HCT116 (cell line): ENCODE results near the gene CHRNB2. TPM values are rescaled to one million over a fixed set of nuclear protein-coding genes. Genes with fewer than 3 reads are reported as not detected.

Experiments used
- ATAC-seq: fragments of 200-7000 bp; cut with Tn5 transposase; 2 replicates; pipeline ENCODE4 v1.9.1; 2020; ENCODE audit warnings: mild to moderate bottlenecking, moderate library complexity
- BruUV-seq: library from RNA; stranded (reverse); fragments of 400-500 nt; replicated peaks from 2 replicates; lab custom pipeline; 2021; lab: Mats Ljungman, UMichigan
- CTCF ChIA-PET: fragments of 300-600 bp; sonication (Branson Sonifier 250); formaldehyde crosslinking; loops from one replicate; lab custom pipeline; 2021; ENCODE audit warnings: antibody characterized with exemption; lab: Charles Lee
- POLR2A ChIA-PET: fragments of 300-600, 350-600 bp; sonication (Branson Sonifier 250); formaldehyde crosslinking; loops from one replicate; lab custom pipeline; 2021; ENCODE audit warnings: antibody characterized with exemption; lab: Charles Lee
- RAD21 ChIA-PET, 2 experiments: fragments of 300-600 bp; sonication (Branson Sonifier 250); formaldehyde crosslinking; loops; one replicate each; lab custom pipeline; 2023; ENCODE audit warnings: low total read pairs in 2 of 2; ENCODE audit not compliant: uncharacterized antibody in 2 of 2, unreplicated experiment in 2 of 2, low non-redundant PET in 1 of 2; lab: Charles Lee
- DNase-seq: peaks from one replicate; pipeline ENCODE4 v3.0.0-alpha.2; 2010; ENCODE audit warnings: low read depth, low spot score
- H2AFZ ChIP-seq: fragments of 200-600 bp; shearing (Covaris generic), sonication (generic); 2 replicates; pipeline ENCODE4 v1.6.1; 2017; ENCODE audit warnings: low read depth, mixed run types, mixed read lengths, antibody characterized with exemption, low read length; ENCODE audit not compliant: poor library complexity, severe bottlenecking
- H3K27ac ChIP-seq: 2 replicates; pipeline ENCODE4 v1.5.1; 2012; ENCODE audit warnings: low read depth, low read length
- H3K27me3 ChIP-seq: fragments of 200-600 bp; sonication (generic); 2 replicates; pipeline ENCODE4 v1.6.1; 2016; ENCODE audit warnings: mixed run types, low read length, mixed read lengths; ENCODE audit not compliant: insufficient read depth
- H3K36me3 ChIP-seq, 2 experiments: fragments of 200-500 bp in 1 of 2; fragments of 200-600 bp in 1 of 2; sonication (Bioruptor generic) in 1 of 2; sonication (generic) in 1 of 2; 2 replicates each; pipeline versions ENCODE4 v1.5.1 to v1.6.1; 2014 to 2016; ENCODE audit warnings: low read length in 2 of 2, inconsistent platforms in 1 of 2, mixed read lengths in 1 of 2, mixed run types in 1 of 2; ENCODE audit not compliant: insufficient read depth in 2 of 2, control insufficient read depth in 1 of 2
- H3K4me1 ChIP-seq, 2 experiments: fragments of 200-600 bp in 1 of 2; sonication (generic) in 1 of 2; 2 replicates each; pipeline versions ENCODE4 v1.5.1 to v1.6.1; 2012 to 2017; ENCODE audit warnings: low read length in 2 of 2, inconsistent platforms in 1 of 2, mild to moderate bottlenecking in 1 of 2, mixed read lengths in 1 of 2, mixed run types in 1 of 2, moderate library complexity in 1 of 2; ENCODE audit not compliant: insufficient read depth in 2 of 2, control insufficient read depth in 1 of 2
- H3K4me2 ChIP-seq: fragments of 200-600 bp; sonication (generic); 2 replicates; pipeline ENCODE4 v1.6.1; 2017; ENCODE audit warnings: mixed run types, low read length, mixed read lengths
- H3K4me3 ChIP-seq, 2 experiments: fragments of 200-600 bp in 1 of 2; sonication (generic) in 1 of 2; replicated peaks in 1 of 2; 2 replicates each; pipeline ENCODE4 v1.5.1; 2011 to 2016; ENCODE audit warnings: low read length in 2 of 2, control low read depth in 1 of 2, low read depth in 1 of 2, mild to moderate bottlenecking in 1 of 2, mixed read lengths in 1 of 2, mixed run types in 1 of 2
- H3K79me2 ChIP-seq: fragments of 200-600 bp; sonication (generic); 2 replicates; pipeline ENCODE4 v1.6.1; 2017; ENCODE audit warnings: mild to moderate bottlenecking, mixed run types, low read length, moderate library complexity, mixed read lengths; ENCODE audit not compliant: insufficient read depth
- H3K9ac ChIP-seq: fragments of 200-600 bp; sonication (generic); 2 replicates; pipeline ENCODE4 v1.6.1; 2016; ENCODE audit warnings: low read length, mixed read lengths
- H3K9me2 ChIP-seq: fragments of 200-600 bp; sonication (generic), shearing (Covaris generic); 2 replicates; pipeline ENCODE4 v1.6.1; 2017; ENCODE audit warnings: mixed run types, mild to moderate bottlenecking, moderate library complexity; ENCODE audit not compliant: insufficient read depth
- H3K9me3 ChIP-seq, 2 experiments: fragments of 200-500 bp in 1 of 2; fragments of 200-600 bp in 1 of 2; sonication (Bioruptor generic) in 1 of 2; sonication (generic) in 1 of 2; 2 replicates each; pipeline ENCODE4 v1.6.1; 2014 to 2017; ENCODE audit warnings: low read length in 2 of 2, mixed read lengths in 2 of 2, inconsistent platforms in 1 of 2, low read depth in 1 of 2, mild to moderate bottlenecking in 1 of 2, mixed run types in 1 of 2, moderate library complexity in 1 of 2; ENCODE audit not compliant: control insufficient read depth in 1 of 2, insufficient read depth in 1 of 2
- H4K20me1 ChIP-seq: fragments of 200-600 bp; sonication (generic), shearing (Covaris generic); 2 replicates; pipeline ENCODE4 v1.6.1; 2017; ENCODE audit warnings: mixed run types, mild to moderate bottlenecking, moderate library complexity; ENCODE audit not compliant: insufficient read depth
- CBX3 ChIP-seq: IDR thresholded peaks from 2 replicates; pipeline ENCODE4 v1.6.1; 2012; ENCODE audit warnings: low read depth
- CEBPB ChIP-seq: IDR thresholded peaks from 2 replicates; pipeline ENCODE4 v1.6.1; 2012; ENCODE audit warnings: low read depth
- EGR1 ChIP-seq: IDR thresholded peaks from 2 replicates; pipeline ENCODE4 v1.6.1; 2012; ENCODE audit warnings: low read depth
- ELF1 ChIP-seq: IDR thresholded peaks from 2 replicates; pipeline ENCODE4 v1.6.1; 2012; ENCODE audit warnings: low read depth, borderline replicate concordance
- EZH2phosphoT487 ChIP-seq: fragments of 200-600 bp; IDR thresholded peaks from 2 replicates; pipeline ENCODE4 v1.6.1; 2018; ENCODE audit warnings: antibody characterized with exemption, borderline replicate concordance
- FOSL1 ChIP-seq: IDR thresholded peaks from 2 replicates; pipeline ENCODE4 v1.6.1; 2012; ENCODE audit warnings: low read depth
- REST ChIP-seq: IDR thresholded peaks from 2 replicates; pipeline ENCODE4 v1.6.1; 2012; ENCODE audit warnings: low read depth
- SIN3A ChIP-seq: IDR thresholded peaks from 2 replicates; pipeline ENCODE4 v1.6.1; 2012; ENCODE audit warnings: low read depth
- SP1 ChIP-seq: IDR thresholded peaks from 2 replicates; pipeline ENCODE4 v1.6.1; 2012; ENCODE audit warnings: low read depth
- TCF7L2 ChIP-seq: IDR thresholded peaks from 2 replicates; pipeline ENCODE4 v1.7.0; 2011; ENCODE audit warnings: borderline replicate concordance, inconsistent platforms; ENCODE audit not compliant: insufficient read depth, insufficient read length; ENCODE audit errors: extremely low read depth
- YY1 ChIP-seq: IDR thresholded peaks from 2 replicates; pipeline ENCODE4 v1.6.1; 2011; ENCODE audit warnings: low read length, low read depth, moderate library complexity, mild to moderate bottlenecking; ENCODE audit not compliant: insufficient replicate concordance; ENCODE audit errors: extremely low read depth
- ZFX ChIP-seq: fragments of 450-650 bp; IDR thresholded peaks from 2 replicates; pipeline ENCODE4 v1.6.1; 2017
- ZNF274 ChIP-seq: fragments of 200-500 bp; sonication (Bioruptor generic); IDR thresholded peaks from 2 replicates; pipeline ENCODE4 v1.6.1; 2014; ENCODE audit warnings: mild to moderate bottlenecking, low read depth, low read length, inconsistent platforms
- intact Hi-C: fragments of 100-400 bp; cut with micrococcal nuclease; formaldehyde crosslinking; loops from 2 replicates; pipeline ENCODE4 v1.10.0; 2022
- total RNA-seq: library from RNA; stranded (reverse); gene quantifications from one replicate; pipeline ENCODE4 v1.2.1, GENCODE V29; 2021; ENCODE audit not compliant: unreplicated experiment
- TF ChIP-seq, protein P1 (sequence below): IDR thresholded peaks from 2 replicates; pipeline ENCODE4 v1.6.1; 2012

CHRNB2 gene
- total RNA-seq, 1 experiment from 2014 or later, result not detected

DNA sequence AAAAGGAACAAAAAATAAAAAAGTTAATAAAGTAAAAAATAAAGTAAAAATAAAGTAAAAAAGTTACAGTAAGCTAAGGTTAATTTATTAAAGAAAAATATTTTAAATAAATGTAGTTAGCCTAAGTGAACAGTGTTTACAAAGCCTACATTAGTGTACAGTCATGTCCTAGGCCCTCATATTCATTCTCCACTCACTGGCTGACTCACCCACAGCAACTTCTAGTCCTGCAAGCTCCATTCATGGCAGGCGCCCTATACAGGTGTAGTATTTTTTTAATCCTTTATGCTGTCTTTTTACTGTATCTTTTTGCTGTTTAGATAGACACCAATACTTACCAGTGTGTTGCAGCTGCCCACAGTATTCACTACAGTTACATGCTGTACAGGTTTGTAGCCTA is 28.0 kb downstream of the CHRNB2 start:
- H2AFZ ChIP-seq, result no peak overlapping the region
- H3K9ac ChIP-seq, result no peak overlapping the region
- POLR2A ChIA-PET, result interaction anchor here (1.1 kb wide), 1 partner anchor 10 kb away, joined by 4 read pairs; no protein-coding TSS in a partner anchor
- no peak for TF ChIP-seq SIN3A
- no peak for TF ChIP-seq CBX3
- TF ChIP-seq SP1, result no peak
- no peak for TF ChIP-seq CEBPB
- no peak for TF ChIP-seq ZNF274
- TF ChIP-seq EZH2phosphoT487, result no peak
- TF ChIP-seq TCF7L2, result no peak
- no peak for TF ChIP-seq ELF1
- TF ChIP-seq YY1, result no peak
- TF ChIP-seq EGR1, result no peak
- H3K4me2 ChIP-seq, result no peak overlapping the region
- H3K4me3 ChIP-seq, result no peak overlapping the region
- no peak overlapping the region for H3K27ac ChIP-seq
- RAD21 ChIA-PET, result no interaction called here
- H3K4me1 ChIP-seq, result no peaks in the 10 kb centered on the region
- peaks cover 4% of the 10 kb centered on the region; the same call in 1 of the 2 replicates for H4K20me1 ChIP-seq
- ATAC-seq, result no peak
- CTCF ChIA-PET, result interaction anchor here (1.2 kb wide), 1 partner anchor 36 kb away, joined by 4 read pairs; no protein-coding TSS in a partner anchor
- intact Hi-C loops, result no loop called here
- no peaks in the 10 kb centered on the region for H3K27me3 ChIP-seq
- no peak for DNase-seq
- H3K36me3 ChIP-seq, result peaks cover 55 to 69% of the 10 kb centered on the region in 2 experiments; a peak in 3 of 4 replicates
- no peaks in the 10 kb centered on the region for H3K9me3 ChIP-seq
- no peaks in the 10 kb centered on the region for H3K9me2 ChIP-seq
- peaks cover 26% of the 10 kb centered on the region for H3K79me2 ChIP-seq
- BruUV-seq, result no TSS peak

DNA sequence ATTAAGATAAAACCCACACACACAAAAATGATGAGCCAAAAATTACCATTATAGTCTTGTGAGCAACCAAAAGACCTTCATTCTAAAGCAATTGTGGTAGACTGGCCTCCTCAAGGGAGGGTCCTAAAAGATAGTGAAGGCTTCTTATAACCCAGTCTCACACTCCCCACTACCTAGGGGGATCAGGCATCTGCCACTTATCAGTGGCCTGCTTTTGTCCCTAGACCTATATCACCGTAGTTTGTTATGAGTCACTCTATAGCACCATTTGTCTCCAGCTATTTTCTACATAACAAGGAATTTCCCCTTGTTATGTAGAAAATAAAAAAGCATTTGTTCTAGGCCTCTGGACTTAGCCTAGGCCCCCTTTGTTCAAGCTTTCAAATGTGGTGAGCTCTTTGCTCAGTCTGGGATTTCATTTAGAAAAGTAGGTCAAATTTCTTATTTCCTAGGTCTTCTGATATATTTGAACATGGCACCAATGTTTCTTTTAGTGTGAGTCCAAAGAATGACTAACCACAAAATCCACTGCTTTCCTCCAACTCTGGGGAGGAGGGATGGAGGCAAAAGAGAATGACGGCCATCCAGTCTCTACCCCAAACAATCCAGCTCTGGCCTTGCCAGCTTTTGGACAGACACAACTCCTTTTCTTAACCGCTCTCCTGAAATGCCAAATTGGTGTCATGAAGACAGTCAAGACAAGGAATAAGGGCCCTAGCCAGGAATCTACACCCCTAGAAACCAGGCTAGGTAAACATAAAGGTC is 31.5 kb downstream of the CHRNB2 start:
- intact Hi-C loops, result no loop called here
- DNase-seq (no peak), ATAC-seq (no peak)
- Histone ChIP-seq H3K4me3 (no peak overlapping the region), H2AFZ (no peak overlapping the region), H3K27me3 (no peaks in the 10 kb centered on the region), H3K36me3 (peaks cover 51 to 60% of the 10 kb centered on the region in 2 experiments; a peak in 3 of 4 replicates), H3K4me1 (no peaks in the 10 kb centered on the region), H3K9me3 (no peaks in the 10 kb centered on the region), H3K4me2 (no peak overlapping the region), H3K27ac (no peak overlapping the region), H3K9me2 (no peaks in the 10 kb centered on the region), H4K20me1 (peaks cover 4% of the 10 kb centered on the region; the same call in 1 of the 2 replicates), H3K9ac (no peak overlapping the region), H3K79me2 (peaks cover 56% of the 10 kb centered on the region)
- TF ChIP-seq REST, result no peak
- TF ChIP-seq FOSL1, result no peak
- TF ChIP-seq, protein P1, sequence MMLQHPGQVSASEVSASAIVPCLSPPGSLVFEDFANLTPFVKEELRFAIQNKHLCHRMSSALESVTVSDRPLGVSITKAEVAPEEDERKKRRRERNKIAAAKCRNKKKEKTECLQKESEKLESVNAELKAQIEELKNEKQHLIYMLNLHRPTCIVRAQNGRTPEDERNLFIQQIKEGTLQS, result no peak
- no peak for TF ChIP-seq SIN3A
- TF ChIP-seq YY1, result no peak
- no peak for TF ChIP-seq ZFX
- RAD21 ChIA-PET, result no interaction called here
- POLR2A ChIA-PET, result no interaction called here
- BruUV-seq, result no TSS peak
- CTCF ChIA-PET, result interaction anchor here (1.1 kb wide), 1 partner anchor 39 kb away, joined by 4 read pairs; no protein-coding TSS in a partner anchor
